Sigmoid colon (tissue), 4 donors: ENCODE results near the gene GPM6B.

Experiments used
- EP300 ChIP-seq, 4 donors: sonication (generic); formaldehyde crosslinking; IDR thresholded peaks; one replicate each; pipeline ENCODE4 v1.6.1; 2017; ENCODE audit warnings: antibody characterized with exemption in 4 of 4
- POLR2A ChIP-seq, 2 donors: fragments of 450-650 bp; IDR thresholded peaks; one replicate each; pipeline ENCODE4 v1.6.1; 2016; ENCODE audit warnings: antibody characterized with exemption in 2 of 2, mild to moderate bottlenecking in 2 of 2, moderate library complexity in 2 of 2
- POLR2AphosphoS5 ChIP-seq, 4 donors: sonication (generic); formaldehyde crosslinking; IDR thresholded peaks; one replicate each; pipeline ENCODE4 v1.6.1; 2017; ENCODE audit warnings: antibody characterized with exemption in 4 of 4
- TF ChIP-seq, protein P1 (sequence below), 4 experiments: fragments of 450-650 bp in 3 of 4; fragments of 200-600 bp in 1 of 4; IDR thresholded peaks; one replicate each; pipeline ENCODE4 v1.5.1; 2016 to 2019; ENCODE audit warnings: antibody characterized with exemption in 4 of 4, mild to moderate bottlenecking in 3 of 4, moderate library complexity in 2 of 4

DNA sequence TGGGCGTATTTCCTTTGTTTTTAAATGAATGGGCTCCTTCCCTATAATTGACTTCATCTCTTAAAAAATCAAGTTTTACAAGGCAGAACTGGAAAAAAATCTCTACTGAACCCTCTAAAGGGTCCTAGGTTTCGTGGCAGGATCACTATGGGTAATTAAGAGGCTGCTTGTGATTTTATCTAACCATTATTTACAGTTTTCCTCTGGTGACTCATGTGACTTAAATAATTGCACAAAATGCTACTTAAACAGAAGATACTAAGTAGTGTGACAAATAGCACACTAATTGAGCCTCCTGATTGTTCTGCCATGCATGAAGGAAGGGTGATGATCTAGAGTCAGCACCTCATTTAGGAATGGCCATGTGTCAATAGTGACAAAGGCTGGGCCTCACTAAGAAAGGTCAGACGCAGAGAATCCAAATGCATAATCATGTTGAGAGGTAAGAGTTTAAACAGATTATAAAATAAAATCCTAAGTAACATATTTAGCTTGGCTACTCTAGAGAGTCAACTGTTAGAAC, 46.8 kb downstream of the GPM6B start:
- no peak for TF ChIP-seq POLR2AphosphoS5 (IDR thresholded peaks at IDR 0.05)
- TF ChIP-seq, protein P1, sequence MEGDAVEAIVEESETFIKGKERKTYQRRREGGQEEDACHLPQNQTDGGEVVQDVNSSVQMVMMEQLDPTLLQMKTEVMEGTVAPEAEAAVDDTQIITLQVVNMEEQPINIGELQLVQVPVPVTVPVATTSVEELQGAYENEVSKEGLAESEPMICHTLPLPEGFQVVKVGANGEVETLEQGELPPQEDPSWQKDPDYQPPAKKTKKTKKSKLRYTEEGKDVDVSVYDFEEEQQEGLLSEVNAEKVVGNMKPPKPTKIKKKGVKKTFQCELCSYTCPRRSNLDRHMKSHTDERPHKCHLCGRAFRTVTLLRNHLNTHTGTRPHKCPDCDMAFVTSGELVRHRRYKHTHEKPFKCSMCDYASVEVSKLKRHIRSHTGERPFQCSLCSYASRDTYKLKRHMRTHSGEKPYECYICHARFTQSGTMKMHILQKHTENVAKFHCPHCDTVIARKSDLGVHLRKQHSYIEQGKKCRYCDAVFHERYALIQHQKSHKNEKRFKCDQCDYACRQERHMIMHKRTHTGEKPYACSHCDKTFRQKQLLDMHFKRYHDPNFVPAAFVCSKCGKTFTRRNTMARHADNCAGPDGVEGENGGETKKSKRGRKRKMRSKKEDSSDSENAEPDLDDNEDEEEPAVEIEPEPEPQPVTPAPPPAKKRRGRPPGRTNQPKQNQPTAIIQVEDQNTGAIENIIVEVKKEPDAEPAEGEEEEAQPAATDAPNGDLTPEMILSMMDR (IDR thresholded peaks at IDR 0.05) = no peak
- TF ChIP-seq EP300 (IDR thresholded peaks at IDR 0.05) = no peak
- TF ChIP-seq POLR2A (IDR thresholded peaks at IDR 0.05) = no peak
